HCT116 (cell line): ENCODE results near the gene ARAP1.

ENCODE experiments used
- CEBPB ChIP-seq: IDR thresholded peaks from 2 replicates; pipeline ENCODE4 v1.6.1; 2012; ENCODE audit warnings: low read depth
- JUND ChIP-seq: IDR thresholded peaks from 2 replicates; pipeline ENCODE4 v1.6.1; 2012
- POLR2A ChIP-seq: IDR thresholded peaks from 2 replicates; pipeline ENCODE4 v1.7.0; 2011; ENCODE audit warnings: borderline replicate concordance; ENCODE audit not compliant: insufficient read depth, insufficient read length; ENCODE audit errors: extremely low read depth
- TCF7L2 ChIP-seq: IDR thresholded peaks from 2 replicates; pipeline ENCODE4 v1.7.0; 2011; ENCODE audit warnings: borderline replicate concordance, inconsistent platforms; ENCODE audit not compliant: insufficient read depth, insufficient read length; ENCODE audit errors: extremely low read depth
- TF ChIP-seq, protein P1 (sequence below), 3 experiments: fragments of 200-600 bp in 1 of 3; sonication (generic) in 1 of 3; IDR thresholded peaks in 2 of 3; conservative IDR thresholded peaks in 1 of 3; 2 replicates each; pipeline ENCODE4 v1.5.1; 2012 to 2017; ENCODE audit warnings: low read depth in 2 of 3, low read length in 2 of 3, antibody characterized with exemption in 1 of 3, borderline replicate concordance in 1 of 3, control low read depth in 1 of 3, mild to moderate bottlenecking in 1 of 3, mixed read lengths in 1 of 3, mixed run types in 1 of 3, moderate library complexity in 1 of 3; ENCODE audit not compliant: insufficient read depth in 1 of 3
- TF ChIP-seq, protein P2 (sequence below): IDR thresholded peaks from 2 replicates; pipeline ENCODE4 v1.6.1; 2012

- TF ChIP-seq, protein P1, sequence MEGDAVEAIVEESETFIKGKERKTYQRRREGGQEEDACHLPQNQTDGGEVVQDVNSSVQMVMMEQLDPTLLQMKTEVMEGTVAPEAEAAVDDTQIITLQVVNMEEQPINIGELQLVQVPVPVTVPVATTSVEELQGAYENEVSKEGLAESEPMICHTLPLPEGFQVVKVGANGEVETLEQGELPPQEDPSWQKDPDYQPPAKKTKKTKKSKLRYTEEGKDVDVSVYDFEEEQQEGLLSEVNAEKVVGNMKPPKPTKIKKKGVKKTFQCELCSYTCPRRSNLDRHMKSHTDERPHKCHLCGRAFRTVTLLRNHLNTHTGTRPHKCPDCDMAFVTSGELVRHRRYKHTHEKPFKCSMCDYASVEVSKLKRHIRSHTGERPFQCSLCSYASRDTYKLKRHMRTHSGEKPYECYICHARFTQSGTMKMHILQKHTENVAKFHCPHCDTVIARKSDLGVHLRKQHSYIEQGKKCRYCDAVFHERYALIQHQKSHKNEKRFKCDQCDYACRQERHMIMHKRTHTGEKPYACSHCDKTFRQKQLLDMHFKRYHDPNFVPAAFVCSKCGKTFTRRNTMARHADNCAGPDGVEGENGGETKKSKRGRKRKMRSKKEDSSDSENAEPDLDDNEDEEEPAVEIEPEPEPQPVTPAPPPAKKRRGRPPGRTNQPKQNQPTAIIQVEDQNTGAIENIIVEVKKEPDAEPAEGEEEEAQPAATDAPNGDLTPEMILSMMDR (IDR thresholded peaks at IDR 0.05 in 2 of 3, conservative IDR thresholded peaks at IDR 0.05 in 1 of 3; ENCODE audit: borderline replicate concordance in 1 of 3, insufficient read depth in 1 of 3, low read depth in 2 of 3, low read length in 2 of 3), result no peak
- TF ChIP-seq TCF7L2 (no peak), CEBPB (no peak), JUND (no peak), POLR2A (no peak)
- TF ChIP-seq, protein P2, sequence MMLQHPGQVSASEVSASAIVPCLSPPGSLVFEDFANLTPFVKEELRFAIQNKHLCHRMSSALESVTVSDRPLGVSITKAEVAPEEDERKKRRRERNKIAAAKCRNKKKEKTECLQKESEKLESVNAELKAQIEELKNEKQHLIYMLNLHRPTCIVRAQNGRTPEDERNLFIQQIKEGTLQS, result no peak
These were observed 7.7 kb downstream of the ARAP1 start for GRCh38 chr11:72744474-72744873.
